ENCODE results near the gene SH2D5.

The SH2D5 gene

GRCh38 chr1:20693623-20694022, 38.9 kb downstream of the SH2D5 start:
- H3K4me3 ChIP-seq (replicated peaks; ENCODE audit: low read depth, low read length) = no peak overlapping the region
- DNase-seq (ENCODE audit: low read depth) = no peak
- TF ChIP-seq CTCF (IDR thresholded peaks at IDR 0.05; ENCODE audit: low read length, missing control alignments) = no peak

GRCh38 chr1:20691872-20692271, 40.6 kb downstream of the SH2D5 start:
- TF ChIP-seq CTCF (IDR thresholded peaks at IDR 0.05; ENCODE audit: low read length, missing control alignments) = no peak
- no peak for DNase-seq (ENCODE audit: low read depth)
- no peak overlapping the region for H3K4me3 ChIP-seq (replicated peaks; ENCODE audit: low read depth, low read length)

GRCh38 chr1:20689645-20690056, 42.9 kb downstream of the SH2D5 start:
- DNase-seq (ENCODE audit: low read depth) = no peak
- no peak overlapping the region for H3K4me3 ChIP-seq (replicated peaks; ENCODE audit: low read depth, low read length)
- no peak for TF ChIP-seq CTCF (IDR thresholded peaks at IDR 0.05; ENCODE audit: low read length, missing control alignments)

- TF ChIP-seq CTCF (IDR thresholded peaks at IDR 0.05; ENCODE audit: low read length, missing control alignments) = no peak
- DNase-seq (ENCODE audit: low read depth) = no peak
- H3K4me3 ChIP-seq (replicated peaks; ENCODE audit: low read depth, low read length) = no peak overlapping the region
Measured at GRCh38 chr1:20686883-20687725, 45.4 kb downstream of the SH2D5 start.

GRCh38 chr1:20685741-20686140, 46.8 kb downstream of the SH2D5 start:
- no peak for TF ChIP-seq CTCF (IDR thresholded peaks at IDR 0.05; ENCODE audit: low read length, missing control alignments)
- H3K4me3 ChIP-seq (replicated peaks; ENCODE audit: low read depth, low read length) = no peak overlapping the region
- no peak for DNase-seq (ENCODE audit: low read depth)

- H3K4me3 ChIP-seq (replicated peaks; ENCODE audit: low read depth, low read length) = no peak overlapping the region
- no peak for TF ChIP-seq CTCF (IDR thresholded peaks at IDR 0.05; ENCODE audit: low read length, missing control alignments)
- no peak for DNase-seq (ENCODE audit: low read depth)
Measured at GRCh38 chr1:20685099-20685662, 47.3 kb downstream of the SH2D5 start.
